ENCODE measurements around the gene SEMA6B. TPM values are rescaled to one million over a fixed set of nuclear protein-coding genes. Genes with fewer than 3 reads are reported as not detected.

The SEMA6B gene
- polyA plus RNA-seq, 1 of the 3 experiments (the other 2 are of a cell fraction) = 3.7 TPM

GRCh38 chr19:4606181-4606580 lies 46.7 kb upstream of the SEMA6B start:
- no peak overlapping the region for H2AFZ ChIP-seq (ENCODE audit: low read depth)
- no peaks in the 10 kb centered on the region for H3K36me3 ChIP-seq (replicated peaks in 1 of 2; ENCODE audit: control insufficient read depth in 1 of 2, insufficient read depth in 2 of 2, low read length in 1 of 2)
- no peak overlapping the region for H3K27ac ChIP-seq (ENCODE audit: low read depth in 2 of 2, low read length in 1 of 2)
- no peak overlapping the region for H3K9ac ChIP-seq
- CTCF ChIA-PET = interaction anchor here (0.8 to 3.8 kb wide), 6 partner anchors 10 to 39 kb away, joined by 3 to 20 read pairs (median 7); no protein-coding TSS in a partner anchor
- H3K4me3 ChIP-seq (ENCODE audit: low read depth in 2 of 2, low read length in 1 of 2) = no peak overlapping the region
- 16% methylated on average over 4 of the region's 5 CpGs for WGBS (ENCODE audit: low lambda C conversion rate)
- no peak for TF ChIP-seq RCOR1 (IDR thresholded peaks at IDR 0.05; ENCODE audit: low read length)
- TF ChIP-seq GATA2 (CRISPR knock-in tag; IDR thresholded peaks at IDR 0.05) = no peak
- TF ChIP-seq EP300 (IDR thresholded peaks at IDR 0.05; ENCODE audit: borderline replicate concordance in 1 of 2, low read depth in 1 of 2, low read length in 1 of 2) = no peak
- no peak for TF ChIP-seq TAF1 (IDR thresholded peaks at IDR 0.05; ENCODE audit: borderline replicate concordance, low read depth, low read length)
- no peak for TF ChIP-seq CHD2 (IDR thresholded peaks at IDR 0.05; ENCODE audit: low read length, partially characterized antibody)
- TF ChIP-seq YY1 (IDR thresholded peaks at IDR 0.05; ENCODE audit: low read depth) = no peak
- no peak for TF ChIP-seq REST (IDR thresholded peaks at IDR 0.05; ENCODE audit: low read depth, low read length)
- no peak for TF ChIP-seq FOSL2 (IDR thresholded peaks at IDR 0.05; ENCODE audit: borderline replicate concordance, low read depth)
- no peak for TF ChIP-seq ELF1 (IDR thresholded peaks at IDR 0.05)
- no peak for TF ChIP-seq RXRA (IDR thresholded peaks at IDR 0.05; ENCODE audit: borderline replicate concordance, low read depth)
- TF ChIP-seq FOXM1 (IDR thresholded peaks at IDR 0.05; ENCODE audit: low read depth) = no peak
- no peak for TF ChIP-seq EZH2phosphoT487 (IDR thresholded peaks at IDR 0.05; ENCODE audit: borderline replicate concordance, low read depth)
- TF ChIP-seq ZBTB33 (IDR thresholded peaks at IDR 0.05; ENCODE audit: borderline replicate concordance, low read depth) = no peak
- no peaks in the 10 kb centered on the region for H4K20me1 ChIP-seq (ENCODE audit: insufficient read depth)
- no peaks in the 10 kb centered on the region for H3K9me2 ChIP-seq
- no peaks in the 10 kb centered on the region for H3K79me2 ChIP-seq (ENCODE audit: insufficient read depth)
- H3F3A ChIP-seq (replicated peaks; ENCODE audit: insufficient read depth) = peaks cover 7% of the 10 kb centered on the region
- DNase-seq = no peak
- no peak overlapping the region for H3K4me2 ChIP-seq
- peaks cover 22% of the 10 kb centered on the region; the same call in 1 of the 2 replicates for H3K27me3 ChIP-seq (ENCODE audit: insufficient read depth)
- no peaks in the 10 kb centered on the region for H3K9me3 ChIP-seq
- POLR2A ChIA-PET = no interaction called here
- H3K4me1 ChIP-seq (ENCODE audit: control insufficient read depth in 1 of 2, insufficient read depth in 2 of 2, low read depth in 1 of 2, low read length in 1 of 2) = peaks cover 0 to 2% of the 10 kb centered on the region in 2 experiments; a peak in 1 of 4 replicates
